ENCODE results near the gene CD44. TPM values are rescaled to one million over a fixed set of nuclear protein-coding genes. Genes with fewer than 3 reads are reported as not detected.

Gene CD44
- total RNA-seq, 3 donors from 2014 or later, result 105 to 154 (median 136) TPM

DNA sequence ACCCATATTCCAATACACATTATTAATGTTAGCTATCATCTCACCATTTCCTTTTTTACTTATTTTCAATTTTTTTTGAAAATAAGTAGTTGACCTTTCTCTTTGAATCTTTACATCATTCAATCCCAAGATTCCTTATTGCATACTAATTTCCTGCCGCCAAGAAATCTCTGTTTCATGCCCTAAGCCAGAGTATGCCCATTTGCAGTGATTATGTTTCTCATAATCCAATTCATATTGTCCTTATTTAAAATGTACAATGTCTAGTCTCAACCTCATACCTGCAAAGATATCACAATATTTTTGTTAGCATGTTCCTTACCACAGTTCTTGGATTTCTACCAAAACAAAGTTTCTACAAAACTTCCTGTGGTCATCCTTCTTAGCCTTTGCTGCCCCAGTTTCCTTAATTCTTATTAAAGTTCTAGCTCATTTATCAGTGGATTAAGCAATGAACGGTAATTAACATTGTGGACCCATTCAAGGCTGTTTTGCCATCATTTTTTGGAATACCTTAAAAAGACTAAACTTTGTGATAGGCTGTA is 75.3 kb downstream of the CD44 start:
- Histone ChIP-seq H3K36me3 (ENCODE audit: low read depth) (no peaks in the 10 kb centered on the region), H3K9me3 (no peaks in the 10 kb centered on the region), H3K4me1 (ENCODE audit: low read depth) (no peaks in the 10 kb centered on the region), H3K4me3 (no peak overlapping the region)
- intact Hi-C loops (cut with DNase I, micrococcal nuclease), result no loop called here
- TF ChIP-seq, protein P1, sequence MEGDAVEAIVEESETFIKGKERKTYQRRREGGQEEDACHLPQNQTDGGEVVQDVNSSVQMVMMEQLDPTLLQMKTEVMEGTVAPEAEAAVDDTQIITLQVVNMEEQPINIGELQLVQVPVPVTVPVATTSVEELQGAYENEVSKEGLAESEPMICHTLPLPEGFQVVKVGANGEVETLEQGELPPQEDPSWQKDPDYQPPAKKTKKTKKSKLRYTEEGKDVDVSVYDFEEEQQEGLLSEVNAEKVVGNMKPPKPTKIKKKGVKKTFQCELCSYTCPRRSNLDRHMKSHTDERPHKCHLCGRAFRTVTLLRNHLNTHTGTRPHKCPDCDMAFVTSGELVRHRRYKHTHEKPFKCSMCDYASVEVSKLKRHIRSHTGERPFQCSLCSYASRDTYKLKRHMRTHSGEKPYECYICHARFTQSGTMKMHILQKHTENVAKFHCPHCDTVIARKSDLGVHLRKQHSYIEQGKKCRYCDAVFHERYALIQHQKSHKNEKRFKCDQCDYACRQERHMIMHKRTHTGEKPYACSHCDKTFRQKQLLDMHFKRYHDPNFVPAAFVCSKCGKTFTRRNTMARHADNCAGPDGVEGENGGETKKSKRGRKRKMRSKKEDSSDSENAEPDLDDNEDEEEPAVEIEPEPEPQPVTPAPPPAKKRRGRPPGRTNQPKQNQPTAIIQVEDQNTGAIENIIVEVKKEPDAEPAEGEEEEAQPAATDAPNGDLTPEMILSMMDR (IDR thresholded peaks at IDR 0.05), result no peak
- no peak for ATAC-seq
- DNase-seq, result no peak

DNA sequence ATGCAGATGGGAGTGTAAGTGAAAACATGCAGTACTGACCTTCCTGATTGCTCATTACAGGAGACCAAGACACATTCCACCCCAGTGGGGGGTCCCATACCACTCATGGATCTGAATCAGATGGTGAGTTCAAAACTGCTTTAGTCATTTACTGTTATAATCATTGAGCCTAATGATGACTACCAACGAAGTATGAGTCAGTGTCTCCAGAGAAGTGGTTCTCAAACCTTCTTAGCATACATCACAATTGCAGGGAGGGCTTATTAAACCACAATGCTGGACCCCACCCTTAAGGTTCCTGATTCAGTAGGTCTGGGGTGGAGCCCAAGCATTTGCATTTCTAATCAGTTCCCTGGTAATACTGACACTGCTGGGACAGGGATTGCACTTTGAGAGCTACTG is 75.8 kb downstream of the CD44 start:
- no peak for DNase-seq
- H3K9me3 ChIP-seq, result no peaks in the 10 kb centered on the region
- H3K4me1 ChIP-seq (ENCODE audit: low read depth), result no peaks in the 10 kb centered on the region
- peak; percentile 44 for ATAC-seq
- no peaks in the 10 kb centered on the region for H3K36me3 ChIP-seq (ENCODE audit: low read depth)
- no peak overlapping the region for H3K4me3 ChIP-seq
- TF ChIP-seq, protein P1 (IDR thresholded peaks at IDR 0.05), result no peak
- intact Hi-C loops (cut with DNase I, micrococcal nuclease), result no loop called here

DNA sequence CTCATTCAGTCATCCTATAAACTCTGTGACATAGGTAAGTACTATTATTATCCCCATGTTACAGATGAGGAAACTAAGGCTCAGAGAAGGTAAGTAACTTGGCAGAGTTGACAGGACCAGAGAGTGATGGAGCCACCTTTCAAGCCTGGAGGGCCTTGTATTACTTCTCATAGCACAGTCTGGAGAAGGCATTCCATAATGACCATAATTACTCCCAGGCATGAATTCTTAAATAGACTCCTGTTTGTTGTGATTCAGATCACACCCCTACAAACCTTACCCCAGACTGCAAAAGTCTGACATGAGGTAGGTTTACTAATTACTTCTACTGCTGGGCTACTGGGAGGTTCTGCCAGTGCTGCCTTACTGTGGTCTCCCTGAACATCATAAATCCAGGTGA is 77.0 kb downstream of the CD44 start:
- no peaks in the 10 kb centered on the region for H3K9me3 ChIP-seq
- intact Hi-C loops (cut with DNase I, micrococcal nuclease), result no loop called here
- H3K4me3 ChIP-seq, result no peak overlapping the region
- DNase-seq (no peak), ATAC-seq (no peak)
- H3K4me1 ChIP-seq (ENCODE audit: low read depth), result no peaks in the 10 kb centered on the region
- H3K36me3 ChIP-seq (ENCODE audit: low read depth), result no peaks in the 10 kb centered on the region
- TF ChIP-seq, protein P1 (IDR thresholded peaks at IDR 0.05), result no peak

DNA sequence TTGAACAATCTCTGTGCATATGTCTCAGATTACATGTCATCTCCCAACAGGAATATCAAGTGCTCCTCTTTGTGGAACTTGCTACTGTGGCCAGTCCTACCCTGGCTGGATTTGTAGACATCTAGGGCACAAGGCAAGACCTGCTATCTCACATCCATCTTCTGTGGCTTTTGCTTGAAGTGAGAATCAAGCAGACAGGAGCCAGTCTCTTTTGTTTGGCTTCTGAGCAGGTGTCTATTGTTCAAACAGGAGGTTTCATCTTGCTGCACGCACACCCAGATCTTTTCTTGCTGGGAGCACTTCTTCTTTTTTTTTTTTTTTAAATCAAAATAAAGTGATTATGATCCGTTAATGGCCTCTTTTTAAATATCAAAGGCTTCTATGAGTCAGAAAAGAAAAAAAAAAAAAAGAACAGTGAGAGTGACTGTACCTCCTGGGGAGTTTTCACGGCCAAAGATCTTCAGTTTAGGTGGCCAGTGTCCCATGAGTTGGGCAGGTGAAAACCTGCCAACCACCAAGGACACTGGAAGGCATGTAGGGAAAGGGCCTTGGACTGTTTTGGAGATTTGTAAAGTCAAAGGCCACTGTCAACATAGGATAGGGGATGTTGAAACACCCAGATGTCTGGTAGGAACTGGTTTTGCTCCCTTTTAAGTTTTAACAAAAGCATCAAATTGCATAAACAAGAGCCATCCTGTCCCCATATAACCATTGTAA is 78.1 kb downstream of the CD44 start:
- no peaks in the 10 kb centered on the region for H3K9me3 ChIP-seq
- no peaks in the 10 kb centered on the region for H3K36me3 ChIP-seq (ENCODE audit: low read depth)
- TF ChIP-seq, protein P1 (IDR thresholded peaks at IDR 0.05), result no peak
- intact Hi-C loops (cut with DNase I, micrococcal nuclease), result no loop called here
- DNase-seq (no peak), ATAC-seq (no peak)
- no peak overlapping the region for H3K4me3 ChIP-seq
- H3K4me1 ChIP-seq (ENCODE audit: low read depth), result no peaks in the 10 kb centered on the region

DNA sequence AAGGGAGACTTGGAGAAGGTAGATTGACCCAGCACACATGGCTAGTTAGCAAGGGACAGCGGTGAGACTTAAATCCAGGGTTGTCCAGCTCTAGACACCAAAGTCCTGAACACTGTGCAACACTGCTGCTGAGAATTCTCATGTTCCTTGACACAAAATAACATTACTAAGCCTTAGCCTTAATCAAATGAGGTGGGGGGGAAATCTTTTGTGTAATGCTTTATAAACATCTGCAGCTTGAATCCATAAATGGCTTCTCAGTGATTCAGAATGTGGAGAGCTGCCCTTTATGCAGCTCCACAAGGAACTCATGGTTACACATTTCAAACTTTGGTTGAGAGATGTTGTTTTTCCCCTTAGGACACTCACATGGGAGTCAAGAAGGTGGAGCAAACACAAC is 80.0 kb downstream of the CD44 start:
- ATAC-seq, result no peak
- Histone ChIP-seq H3K4me1 (ENCODE audit: low read depth) (no peaks in the 10 kb centered on the region), H3K4me3 (no peak overlapping the region), H3K36me3 (ENCODE audit: low read depth) (no peaks in the 10 kb centered on the region), H3K9me3 (no peaks in the 10 kb centered on the region)
- no peak for DNase-seq
- intact Hi-C loops (cut with DNase I, micrococcal nuclease), result no loop called here
- TF ChIP-seq, protein P1 (IDR thresholded peaks at IDR 0.05), result no peak

All from mucosa of descending colon (tissue), 3 donors.